Thoracic aorta (tissue), 2 donors: ENCODE data around the gene MPZL3. TPM values are rescaled to one million over a fixed set of nuclear protein-coding genes. Genes with fewer than 3 reads are reported as not detected.

Source experiments
- ATAC-seq: fragments of 150-250 bp; one replicate; pipeline ENCODE4 v1.8.0; 2017; ENCODE audit warnings: low read depth; ENCODE audit not compliant: insufficient number of reproducible peaks, low FRiP score
- DNase-seq: peaks from one replicate; pipeline ENCODE4 v3.0.0-alpha.2; 2020; ENCODE audit warnings: low spot score
- H3K27ac ChIP-seq, 2 donors: fragments of 200-600 bp; sonication (generic); 1 replicate in 1 of 2; 2 replicates in 1 of 2; pipeline ENCODE4 v1.5.1; 2016; ENCODE audit warnings: mild to moderate bottlenecking in 2 of 2, moderate library complexity in 2 of 2
- H3K27me3 ChIP-seq: fragments of 200-600 bp; sonication (generic); replicated peaks from 2 replicates; pipeline ENCODE4 v1.6.0; 2016; ENCODE audit warnings: mild to moderate bottlenecking; ENCODE audit not compliant: insufficient read depth
- H3K36me3 ChIP-seq: fragments of 200-600 bp; sonication (generic); one replicate; pipeline ENCODE4 v1.5.1; 2016
- H3K4me1 ChIP-seq, 2 donors: fragments of 200-600 bp; sonication (generic); 1 replicate in 1 of 2; 2 replicates in 1 of 2; pipeline versions ENCODE4 v1.5.1 to v1.6.0; 2016; ENCODE audit warnings: low read depth in 2 of 2, mild to moderate bottlenecking in 1 of 2; ENCODE audit not compliant: control insufficient read depth in 1 of 2
- H3K4me3 ChIP-seq: fragments of 200-600 bp; sonication (generic); 2 replicates; pipeline ENCODE4 v1.5.1; 2016; ENCODE audit warnings: mild to moderate bottlenecking
- H3K9me3 ChIP-seq: fragments of 200-600 bp; sonication (generic); 2 replicates; pipeline ENCODE4 v1.5.1; 2016
- total RNA-seq, 2 donors: library from RNA; depleted of rRNA; stranded (reverse); fragments of >200 nt; gene quantifications; one replicate each; pipeline versions ENCODE4 v1.1.0 to v1.2.3, GENCODE V29; 2016
- TF ChIP-seq, protein P1 (sequence below): fragments of 200-600 bp; sonication (generic); IDR thresholded peaks from one replicate; pipeline ENCODE4 v1.5.1; 2019; ENCODE audit warnings: antibody characterized with exemption

The MPZL3 gene
- total RNA-seq, 2 donors from 2014 or later: 0.41 to 3.2 TPM

DNA sequence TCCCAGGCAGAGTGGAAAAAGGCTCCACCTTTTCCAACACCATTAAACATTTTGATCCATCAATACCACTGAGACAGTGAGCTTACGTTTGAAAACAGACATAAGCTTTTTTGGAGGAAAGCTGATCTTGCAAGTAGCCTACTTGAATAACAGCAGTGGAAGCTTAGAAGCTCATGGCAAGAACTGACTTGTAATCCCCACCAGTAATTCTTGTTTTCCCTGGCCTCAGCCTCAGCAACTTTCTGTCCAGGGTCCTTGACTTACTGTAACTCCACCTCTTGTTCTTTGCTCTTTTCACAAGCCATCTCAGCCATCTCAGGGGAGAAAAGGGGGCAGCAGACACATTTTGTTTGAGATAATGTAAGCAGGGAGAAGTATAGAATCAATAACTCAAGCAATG lies 24.3 kb upstream of the MPZL3 start:
- ATAC-seq (no peak), DNase-seq (no peak)
- Histone ChIP-seq H3K36me3 (no peaks in the 10 kb centered on the region), H3K27ac (no peak overlapping the region), H3K4me1 (no peaks in the 10 kb centered on the region), H3K4me3 (no peak overlapping the region), H3K27me3 (no peaks in the 10 kb centered on the region), H3K9me3 (no peaks in the 10 kb centered on the region)
- TF ChIP-seq, protein P1, sequence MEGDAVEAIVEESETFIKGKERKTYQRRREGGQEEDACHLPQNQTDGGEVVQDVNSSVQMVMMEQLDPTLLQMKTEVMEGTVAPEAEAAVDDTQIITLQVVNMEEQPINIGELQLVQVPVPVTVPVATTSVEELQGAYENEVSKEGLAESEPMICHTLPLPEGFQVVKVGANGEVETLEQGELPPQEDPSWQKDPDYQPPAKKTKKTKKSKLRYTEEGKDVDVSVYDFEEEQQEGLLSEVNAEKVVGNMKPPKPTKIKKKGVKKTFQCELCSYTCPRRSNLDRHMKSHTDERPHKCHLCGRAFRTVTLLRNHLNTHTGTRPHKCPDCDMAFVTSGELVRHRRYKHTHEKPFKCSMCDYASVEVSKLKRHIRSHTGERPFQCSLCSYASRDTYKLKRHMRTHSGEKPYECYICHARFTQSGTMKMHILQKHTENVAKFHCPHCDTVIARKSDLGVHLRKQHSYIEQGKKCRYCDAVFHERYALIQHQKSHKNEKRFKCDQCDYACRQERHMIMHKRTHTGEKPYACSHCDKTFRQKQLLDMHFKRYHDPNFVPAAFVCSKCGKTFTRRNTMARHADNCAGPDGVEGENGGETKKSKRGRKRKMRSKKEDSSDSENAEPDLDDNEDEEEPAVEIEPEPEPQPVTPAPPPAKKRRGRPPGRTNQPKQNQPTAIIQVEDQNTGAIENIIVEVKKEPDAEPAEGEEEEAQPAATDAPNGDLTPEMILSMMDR: no peak

DNA sequence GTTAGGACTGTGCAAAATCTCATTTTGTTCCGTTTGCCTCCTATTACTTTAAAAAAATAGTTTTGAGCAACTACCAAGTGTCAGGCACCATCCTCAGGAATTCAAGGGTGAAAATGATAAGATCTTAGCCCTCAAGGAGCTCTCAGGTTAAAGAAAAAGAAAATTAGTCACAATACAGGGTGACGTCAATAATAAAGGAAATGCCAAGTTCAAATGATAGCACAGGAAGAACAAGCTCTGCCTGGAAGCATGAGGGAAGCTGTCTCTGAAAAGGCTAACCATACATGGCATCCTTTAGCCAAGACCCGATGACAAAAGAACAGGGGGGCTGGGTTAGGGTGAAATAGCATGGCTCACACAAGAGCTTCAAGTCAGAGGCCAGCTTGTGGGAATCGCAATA lies 23.0 kb upstream of the MPZL3 start:
- Histone ChIP-seq H3K27ac (no peak overlapping the region), H3K36me3 (no peaks in the 10 kb centered on the region), H3K4me1 (no peaks in the 10 kb centered on the region), H3K9me3 (no peaks in the 10 kb centered on the region), H3K4me3 (no peak overlapping the region), H3K27me3 (no peaks in the 10 kb centered on the region)
- DNase-seq (no peak), ATAC-seq (peak; percentile 49)
- TF ChIP-seq, protein P1: no peak

DNA sequence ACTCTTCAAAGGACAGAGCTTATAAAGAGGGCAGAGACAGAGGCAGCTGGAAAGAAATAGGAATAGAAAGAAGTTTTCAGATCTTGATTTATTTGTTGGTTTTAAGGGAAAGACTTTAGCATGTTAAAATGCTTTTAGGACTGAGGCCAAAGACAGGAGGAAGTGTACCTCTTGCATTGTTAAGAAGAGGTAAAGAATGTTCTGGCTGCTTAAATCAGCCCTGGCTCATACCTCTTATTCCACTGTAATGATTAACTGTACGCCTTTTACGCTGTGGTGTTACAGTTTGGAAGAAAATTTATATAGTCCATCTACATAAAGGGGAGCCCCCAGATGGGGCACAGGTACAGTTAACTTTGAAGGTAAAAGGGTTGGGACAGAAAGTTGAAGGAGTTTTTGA lies 22.0 kb upstream of the MPZL3 start:
- H3K27me3 ChIP-seq: no peaks in the 10 kb centered on the region
- TF ChIP-seq, protein P1: no peak
- H3K4me3 ChIP-seq: no peak overlapping the region
- ATAC-seq (no peak), DNase-seq (no peak)
- H3K36me3 ChIP-seq: no peaks in the 10 kb centered on the region
- H3K9me3 ChIP-seq: no peaks in the 10 kb centered on the region
- no peak overlapping the region for H3K27ac ChIP-seq
- no peaks in the 10 kb centered on the region for H3K4me1 ChIP-seq

DNA sequence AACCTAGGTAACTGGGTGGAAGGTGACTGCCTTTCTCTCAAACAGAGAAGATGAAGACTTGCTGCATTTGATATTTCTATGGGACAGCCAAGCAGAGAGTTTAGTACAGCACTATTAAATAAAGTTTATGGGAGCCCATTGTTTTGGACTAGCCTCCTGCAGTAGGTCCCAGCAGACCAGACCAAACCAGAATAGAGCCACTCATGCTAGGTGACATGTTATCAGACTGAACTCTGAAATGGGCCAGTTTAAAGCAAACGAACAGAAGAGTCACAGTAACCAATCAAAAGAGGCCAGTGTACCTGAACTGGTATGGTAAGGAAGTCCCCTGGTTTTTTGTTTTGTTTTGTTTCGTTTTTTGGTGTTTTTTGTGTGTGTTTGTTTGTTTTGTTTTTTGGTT lies 19.8 kb upstream of the MPZL3 start:
- Histone ChIP-seq H3K4me3 (no peak overlapping the region), H3K36me3 (no peaks in the 10 kb centered on the region), H3K4me1 (no peaks in the 10 kb centered on the region), H3K27me3 (no peaks in the 10 kb centered on the region), H3K27ac (no peak overlapping the region), H3K9me3 (no peaks in the 10 kb centered on the region)
- DNase-seq (no peak), ATAC-seq (no peak)
- TF ChIP-seq, protein P1: no peak

DNA sequence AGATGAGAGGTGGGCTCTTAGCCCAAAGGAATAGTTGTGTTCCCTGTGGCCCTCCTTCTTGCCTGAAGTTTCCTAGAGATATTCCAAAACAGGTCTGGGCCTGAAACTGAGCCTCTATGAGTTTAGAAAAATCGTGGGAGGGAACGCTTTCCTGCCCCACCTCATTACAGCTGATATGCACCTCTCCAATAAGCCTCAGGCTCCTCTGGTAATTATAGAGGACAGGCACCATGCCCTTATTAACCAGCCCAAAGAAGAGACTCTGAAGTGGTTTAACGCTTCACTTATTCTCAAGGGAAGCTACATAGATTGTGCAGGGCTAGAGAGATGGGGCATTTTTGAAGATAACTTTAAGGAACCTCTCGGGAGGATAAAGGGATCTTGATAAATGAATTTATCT lies 15.3 kb upstream of the MPZL3 start:
- no peaks in the 10 kb centered on the region for H3K27me3 ChIP-seq
- no peaks in the 10 kb centered on the region for H3K36me3 ChIP-seq
- H3K27ac ChIP-seq: no peak overlapping the region
- TF ChIP-seq, protein P1: no peak
- H3K4me1 ChIP-seq: peaks cover 0 to 3% of the 10 kb centered on the region in 2 donors
- DNase-seq: no peak
- no peak for ATAC-seq
- no peak overlapping the region for H3K4me3 ChIP-seq
- no peaks in the 10 kb centered on the region for H3K9me3 ChIP-seq
